ENCODE measurements around the gene TXNDC17.
A peak's percentile ranks its signal among the peaks of the same experiment; 100 is the strongest.
"Not testable (repeated sequence)": the region's sequence is repeated elsewhere in the genome, so short reads cannot be mapped to it uniquely, and the experiment has no call there.

The TXNDC17 gene

DNA sequence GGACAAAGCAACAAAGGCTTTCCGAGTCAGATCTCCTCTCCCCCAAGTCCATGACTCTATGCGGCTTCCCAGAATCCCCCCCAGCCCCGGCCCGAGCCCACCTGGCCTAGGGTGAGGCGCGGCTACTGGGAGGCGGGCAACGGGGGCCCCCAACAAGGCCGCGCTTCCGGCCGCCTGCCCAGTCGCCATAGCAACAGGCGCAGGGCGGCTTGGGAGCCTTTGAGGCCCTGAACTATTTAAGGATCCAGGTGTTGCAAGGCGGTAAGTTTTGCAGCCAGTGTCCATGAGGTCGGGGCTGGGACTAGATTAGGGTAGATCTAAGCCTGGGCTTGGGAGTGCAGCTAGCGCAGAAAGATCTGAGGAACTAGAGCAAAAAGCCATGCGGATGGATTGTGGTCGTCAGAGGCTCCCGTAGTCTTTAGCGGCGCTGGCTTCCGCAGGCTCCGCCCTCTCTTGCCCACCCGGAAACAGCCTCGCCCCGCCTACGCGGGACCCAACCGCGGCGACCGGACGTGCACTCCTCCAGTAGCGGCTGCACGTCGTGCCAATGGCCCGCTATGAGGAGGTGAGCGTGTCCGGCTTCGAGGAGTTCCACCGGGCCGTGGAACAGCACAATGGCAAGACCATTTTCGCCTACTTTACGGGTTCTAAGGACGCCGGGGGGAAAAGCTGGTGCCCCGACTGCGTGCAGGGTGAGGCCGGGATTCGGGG is at the start of gene TXNDC17, which contains the start of gene KIAA0753:
TXNDC17 (plus strand) TSS at position 525 of the 711 bp plus-strand sequence; CDS start at position 548, 23 bp downstream.
KIAA0753 (minus strand) TSS at position 176 of the 711 bp plus-strand sequence. CDS start 5,608 bp downstream, outside the sequence.
- DNase-seq (ENCODE audit: low spot score): peak; percentile 88

- DNase-seq (ENCODE audit: low spot score): no peak
These were observed 49.2 kb upstream of the TXNDC17 start for GRCh38 chr17:6591599-6592158.

DNA sequence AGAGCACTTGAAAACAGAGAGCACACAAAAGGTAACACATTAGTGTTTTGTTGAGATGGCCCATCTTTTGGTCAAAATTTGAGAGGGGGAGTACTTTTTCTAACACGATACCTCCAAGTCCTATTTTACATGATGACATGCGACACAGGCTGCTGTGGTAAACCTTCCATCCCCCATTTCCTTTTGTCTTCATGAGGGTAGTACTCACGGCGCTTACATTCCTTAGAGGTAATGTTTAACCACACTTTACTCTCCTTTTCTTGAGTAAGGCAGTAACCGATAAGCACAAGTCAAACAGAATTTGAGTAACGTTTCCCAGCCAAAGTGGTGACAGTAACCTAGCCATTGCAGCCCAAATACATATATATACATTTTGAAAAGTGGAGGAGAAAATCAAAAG is 48.7 kb upstream of the TXNDC17 start:
- no peak for DNase-seq (ENCODE audit: low spot score)

GRCh38 chr17:6593371-6593770 is 47.5 kb upstream of the TXNDC17 start:
- not testable (repeated sequence) for DNase-seq (ENCODE audit: low spot score)

DNA sequence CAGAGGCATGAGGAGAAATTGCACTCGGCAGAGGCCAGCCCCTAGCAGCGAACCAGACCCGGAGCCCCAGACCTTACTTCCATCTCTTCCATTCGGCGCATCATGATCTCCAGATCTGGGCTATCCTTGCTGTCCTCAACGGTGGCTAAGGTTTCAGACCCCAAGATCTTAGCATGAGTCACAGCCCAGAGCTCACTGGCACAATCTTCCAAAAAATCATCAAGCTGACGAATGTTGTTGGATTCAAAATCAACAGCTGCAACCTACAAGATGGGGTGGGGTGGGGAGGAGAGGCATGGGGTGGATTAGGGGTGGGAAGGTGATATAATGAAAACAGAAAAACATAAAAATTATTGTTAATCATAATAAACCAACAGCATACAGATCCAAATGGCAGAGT is 44.8 kb upstream of the TXNDC17 start:
- no peak for DNase-seq (ENCODE audit: low spot score)

DNA sequence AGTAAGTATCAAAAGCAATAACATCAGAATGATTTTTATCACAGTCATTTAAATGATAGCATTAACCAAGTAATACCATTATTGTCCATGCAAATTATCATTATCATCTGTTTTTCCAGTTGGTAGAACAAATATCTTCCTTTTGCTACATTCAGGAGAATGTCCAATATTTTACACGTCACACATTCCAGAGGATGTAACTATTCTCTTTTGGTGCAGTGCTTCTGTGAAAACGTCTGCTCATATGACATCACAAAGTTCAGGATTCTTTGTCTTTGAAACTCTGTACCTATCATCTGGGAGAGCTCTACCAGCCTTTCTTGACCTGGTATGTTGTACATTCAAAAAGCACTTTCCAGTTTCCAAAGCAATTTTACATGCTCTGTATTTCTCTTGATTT is 44.3 kb upstream of the TXNDC17 start:
- no peak for DNase-seq (ENCODE audit: low spot score)

DNA sequence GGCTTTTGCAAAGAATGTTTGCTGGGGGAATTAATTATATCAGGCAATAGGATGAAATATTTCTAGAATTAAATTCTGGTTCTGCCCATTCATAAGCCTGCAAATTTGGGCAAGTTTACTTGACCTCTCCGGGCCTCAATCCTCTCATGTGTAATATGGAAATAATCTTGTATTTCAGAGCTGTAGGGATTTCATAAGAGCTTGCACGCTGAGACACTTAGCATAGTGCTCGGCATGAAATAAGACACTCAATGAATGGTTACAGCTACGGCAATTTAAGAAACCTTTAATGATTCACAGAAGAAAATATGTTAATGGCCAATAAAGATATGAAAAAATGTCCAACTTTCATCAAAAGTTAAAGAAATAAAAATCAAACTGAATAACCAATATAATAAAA is 43.9 kb upstream of the TXNDC17 start:
- DNase-seq (ENCODE audit: low spot score): no peak

DNA sequence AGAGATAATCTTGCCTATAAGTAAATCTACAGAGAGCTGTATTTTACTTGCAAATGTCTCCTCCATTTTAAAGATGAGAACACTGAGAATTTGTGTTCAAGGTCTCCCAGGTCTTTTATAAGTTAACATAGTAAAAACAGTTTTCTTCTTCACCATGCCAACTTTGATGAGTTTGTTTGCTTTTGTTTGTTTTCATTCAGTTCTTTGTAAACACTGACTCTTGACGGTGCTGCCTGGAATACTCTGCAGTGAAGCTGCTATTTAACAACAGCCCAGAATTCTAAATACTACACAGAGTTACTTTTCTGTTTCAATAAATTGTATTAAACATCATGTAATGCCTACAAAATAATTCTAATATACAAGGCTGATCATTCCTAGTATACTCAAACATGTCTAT is 43.1 kb upstream of the TXNDC17 start:
- no peak for DNase-seq (ENCODE audit: low spot score)

GRCh38 chr17:6599364-6599763 is 41.5 kb upstream of the TXNDC17 start:
- no peak for DNase-seq (ENCODE audit: low spot score)

GRCh38 chr17:6602141-6602540 is 38.7 kb upstream of the TXNDC17 start:
- DNase-seq (ENCODE audit: low spot score): no peak

- no peak for DNase-seq (ENCODE audit: low spot score)
These were observed 37.0 kb upstream of the TXNDC17 start for GRCh38 chr17:6603744-6604325.

DNA sequence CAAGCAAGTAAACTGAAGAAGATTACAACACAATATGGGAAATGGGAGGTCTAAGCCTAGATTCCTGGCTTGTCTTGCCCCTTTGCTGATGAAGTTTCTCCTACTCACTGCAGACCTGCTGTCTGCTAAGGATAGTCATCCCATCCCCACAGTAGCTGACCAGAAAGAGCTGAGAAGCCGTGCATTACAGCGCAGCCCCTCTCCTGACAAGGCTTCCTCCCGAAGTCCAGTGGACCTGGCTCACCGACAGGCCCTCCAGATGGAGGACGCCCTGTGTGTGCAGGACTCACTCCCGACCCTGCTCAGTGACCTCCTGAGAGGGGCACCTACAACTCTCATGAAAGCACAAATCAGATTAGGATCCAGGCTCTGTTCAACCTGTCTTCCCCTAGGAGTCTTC is 35.7 kb upstream of the TXNDC17 start:
- no peak for DNase-seq (ENCODE audit: low spot score)

DNA sequence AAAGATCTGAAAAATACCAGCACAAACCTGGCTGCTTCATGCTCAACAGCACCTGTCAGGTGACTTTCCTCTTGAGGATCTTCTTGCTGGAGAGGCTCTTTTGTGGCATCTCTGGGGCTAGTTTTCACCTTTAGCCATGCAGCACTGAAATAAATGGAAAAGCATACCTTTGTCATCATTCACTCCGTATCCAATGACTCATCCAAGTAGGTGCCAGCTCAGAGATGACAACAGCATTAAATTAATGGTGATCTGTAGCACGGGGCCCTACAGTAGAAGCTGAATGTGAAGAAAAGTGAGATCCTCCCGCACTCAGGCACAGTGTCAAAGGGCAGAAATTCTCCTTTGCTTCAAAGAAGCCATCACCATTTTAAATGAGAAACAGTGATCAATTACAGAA is 32.5 kb upstream of the TXNDC17 start:
- no peak for DNase-seq (ENCODE audit: low spot score)

DNA sequence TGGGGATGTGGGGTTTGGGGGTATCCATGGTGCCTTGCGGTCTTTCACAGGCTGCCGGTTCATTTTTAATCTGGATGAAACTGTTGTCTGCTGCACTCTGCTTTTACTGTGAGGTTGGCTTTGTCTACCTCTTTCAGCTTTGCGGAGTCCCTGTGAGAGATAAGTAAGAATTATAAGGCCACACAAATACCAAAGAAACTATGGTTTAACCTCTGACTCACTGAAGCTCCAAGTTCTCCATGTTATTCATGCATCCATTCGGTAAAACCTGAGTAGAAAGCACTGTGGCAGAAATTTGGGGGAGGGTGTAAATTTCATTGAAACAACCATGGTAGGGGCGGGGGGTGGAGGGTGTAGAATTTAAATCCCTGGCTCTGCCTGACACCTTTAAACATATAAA is 30.8 kb upstream of the TXNDC17 start:
- no peak for DNase-seq (ENCODE audit: low spot score)

DNA sequence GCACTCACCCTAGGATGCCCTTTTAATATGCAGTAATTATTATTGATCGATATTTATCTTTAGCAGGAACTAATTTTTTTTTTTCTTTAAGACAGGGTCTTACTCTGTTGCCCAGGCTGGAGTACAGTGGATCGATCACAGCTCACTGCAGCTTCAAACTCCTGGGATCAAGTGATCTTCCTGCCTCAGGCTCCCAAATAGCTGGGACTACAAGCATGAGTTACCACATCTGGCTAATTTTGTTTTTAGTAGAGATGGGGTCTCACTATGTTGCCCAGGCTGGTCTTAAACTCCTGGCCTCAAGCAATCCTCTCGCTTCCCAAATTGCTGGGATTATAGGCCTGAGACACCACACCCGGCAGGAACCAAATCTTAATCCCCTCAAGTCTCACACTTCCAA is 29.6 kb upstream of the TXNDC17 start:
- DNase-seq (ENCODE audit: low spot score): no peak

DNA sequence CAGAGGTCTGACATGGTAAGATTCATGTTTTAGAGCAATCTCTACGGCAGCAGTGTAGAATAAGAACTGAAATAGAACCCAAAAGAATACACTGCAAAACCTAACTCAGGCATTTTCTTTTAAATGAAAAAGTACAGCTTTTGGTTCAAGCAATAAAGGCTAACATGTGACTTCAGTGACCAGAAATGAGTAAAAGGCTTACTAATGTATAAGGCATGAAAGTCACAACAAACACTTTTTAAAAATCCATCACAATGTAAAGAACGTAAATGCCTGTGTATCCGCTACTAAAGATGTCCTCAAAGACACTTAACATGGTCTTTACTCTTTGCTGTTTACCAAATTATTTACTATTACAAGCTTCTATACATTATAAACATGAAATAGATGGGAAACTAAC is 16.9 kb upstream of the TXNDC17 start:
- DNase-seq (ENCODE audit: low spot score): no peak

GRCh38 chr17:6626616-6627015 is 14.2 kb upstream of the TXNDC17 start:
- DNase-seq (ENCODE audit: low spot score): no peak

DNA sequence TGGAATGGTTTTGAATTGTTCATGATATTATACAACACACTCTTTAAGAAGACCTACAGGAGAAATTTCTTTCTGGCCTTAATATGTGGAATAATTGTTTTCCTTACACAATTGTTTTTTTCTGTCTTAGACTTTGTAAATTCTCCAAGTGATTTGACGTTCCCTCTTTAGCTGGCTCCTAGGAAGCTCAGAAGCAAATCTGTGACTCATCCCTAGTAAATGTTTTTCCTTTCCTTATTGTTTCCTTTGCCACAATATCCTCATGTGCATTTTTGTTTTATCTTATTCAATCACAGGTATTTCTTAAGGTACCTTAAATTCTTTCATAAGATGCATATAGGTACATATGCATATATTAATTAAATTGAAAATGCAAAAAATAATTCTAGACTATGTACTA is 13.8 kb upstream of the TXNDC17 start:
- no peak for DNase-seq (ENCODE audit: low spot score)

GRCh38 chr17:6630390-6630789 is 10.5 kb upstream of the TXNDC17 start:
- no peak for DNase-seq (ENCODE audit: low spot score)

- no peak for DNase-seq (ENCODE audit: low spot score)
These were observed 8.3 kb upstream of the TXNDC17 start for GRCh38 chr17:6632530-6632929.

DNA sequence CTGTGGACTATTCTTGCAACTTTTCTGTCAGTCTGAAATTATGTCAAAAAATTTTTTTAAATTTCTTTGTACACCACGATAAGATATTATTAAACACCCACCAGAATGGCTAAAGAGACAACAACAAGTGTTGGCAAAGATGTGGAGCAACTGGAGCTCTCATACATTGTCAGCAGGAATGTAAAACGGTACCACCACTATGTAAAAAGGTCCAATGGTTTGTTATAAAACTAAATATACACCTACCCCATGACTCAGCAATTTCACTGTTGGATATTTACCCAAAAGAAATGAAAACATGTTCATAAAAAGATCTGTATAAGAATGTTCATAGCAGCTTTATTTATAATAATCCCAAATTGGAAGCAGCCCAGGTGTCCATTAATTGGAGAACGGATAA is 7.6 kb upstream of the TXNDC17 start:
- no peak for DNase-seq (ENCODE audit: low spot score)

GRCh38 chr17:6636105-6636504 is 4.8 kb upstream of the TXNDC17 start:
- DNase-seq (ENCODE audit: low spot score): no peak

- DNase-seq (ENCODE audit: low spot score): no peak
These were observed 4.0 kb upstream of the TXNDC17 start for GRCh38 chr17:6636616-6637457.
